Hindlimb muscle (tissue), 1 donor: Measurements from ENCODE around the gene CYP27A1. TPM values are rescaled to one million over a fixed set of nuclear protein-coding genes. Genes with fewer than 3 reads are reported as not detected.

ENCODE experiments used
- DNase-seq: peaks from one replicate; pipeline ENCODE4 v3.0.0-alpha.2; 2013
- polyA plus RNA-seq: library from polyadenylated mRNA; unstranded; fragments of 120-200 nt; gene quantifications from one replicate; pipeline ENCODE4 v1.2.1, GENCODE V29; 2013; ENCODE audit not compliant: insufficient read length

The CYP27A1 gene
- polyA plus RNA-seq, 1 donor, result 25.4 TPM

GRCh38 chr2:218773881-218774280 is 8.1 kb upstream of the CYP27A1 start:
- no peak for DNase-seq

DNA sequence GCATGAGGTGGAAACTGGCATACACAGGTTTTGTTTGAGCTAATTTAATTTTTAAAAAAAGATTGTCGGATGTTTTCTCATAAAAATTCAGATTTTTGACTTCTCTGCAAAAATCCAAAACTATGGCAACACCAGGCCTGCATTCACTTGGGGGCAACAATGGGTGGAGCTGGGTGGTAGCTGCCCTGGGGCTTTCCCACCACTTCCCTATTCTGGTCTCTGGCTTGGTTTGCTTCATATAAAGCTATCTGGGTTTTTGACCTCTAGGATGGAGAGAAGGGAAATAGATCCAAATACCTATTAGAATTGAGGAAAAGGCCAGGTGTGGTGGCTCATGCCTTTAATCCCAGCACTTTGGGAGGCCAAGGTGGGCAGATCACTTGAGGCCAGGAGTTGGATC is 5.5 kb upstream of the CYP27A1 start:
- DNase-seq, result no peak

GRCh38 chr2:218777276-218777990 is 4.5 kb upstream of the CYP27A1 start:
- DNase-seq, result no peak

DNA sequence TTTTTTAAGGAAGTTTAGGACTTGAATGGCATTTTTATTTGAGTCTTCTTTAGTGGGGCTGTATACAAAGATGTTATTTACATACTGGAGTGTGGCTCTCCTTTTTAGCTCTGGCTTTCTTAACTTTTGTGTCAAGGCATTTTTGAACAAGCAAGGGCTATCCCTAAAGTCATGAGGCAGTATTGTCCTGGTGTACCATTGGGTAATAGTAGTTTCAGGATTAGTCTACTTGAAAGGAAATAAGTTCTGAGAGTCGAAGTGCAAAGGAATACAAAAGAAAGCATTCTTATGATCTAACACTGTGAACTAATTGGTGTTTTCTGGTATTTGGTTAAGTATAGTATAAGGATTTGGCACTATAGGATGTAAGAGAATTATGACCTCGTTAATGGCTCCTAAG is 1.9 kb upstream of the CYP27A1 start:
- DNase-seq, result no peak

GRCh38 chr2:218780851-218781690 is 876 bp upstream of the CYP27A1 start:
- DNase-seq, result no peak

DNA sequence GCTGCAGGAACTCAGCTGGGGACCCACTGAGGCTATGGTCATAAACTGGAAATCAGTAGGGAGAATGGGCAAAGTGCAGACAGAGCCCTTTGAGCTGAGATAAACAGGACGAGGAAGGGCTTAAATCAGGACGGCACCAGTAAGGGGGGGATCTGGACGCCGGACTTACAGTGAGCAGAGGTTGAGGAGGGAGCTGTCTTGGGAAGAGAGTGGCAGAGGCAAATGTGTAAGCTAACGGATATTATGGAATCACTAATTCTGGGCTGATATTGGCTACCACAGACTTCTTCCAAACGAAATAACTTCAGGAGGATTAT is 539 bp downstream of the CYP27A1 start:
- no peak for DNase-seq

GRCh38 chr2:218783688-218784087 is 1.7 kb downstream of the CYP27A1 start:
- DNase-seq, result no peak

DNA sequence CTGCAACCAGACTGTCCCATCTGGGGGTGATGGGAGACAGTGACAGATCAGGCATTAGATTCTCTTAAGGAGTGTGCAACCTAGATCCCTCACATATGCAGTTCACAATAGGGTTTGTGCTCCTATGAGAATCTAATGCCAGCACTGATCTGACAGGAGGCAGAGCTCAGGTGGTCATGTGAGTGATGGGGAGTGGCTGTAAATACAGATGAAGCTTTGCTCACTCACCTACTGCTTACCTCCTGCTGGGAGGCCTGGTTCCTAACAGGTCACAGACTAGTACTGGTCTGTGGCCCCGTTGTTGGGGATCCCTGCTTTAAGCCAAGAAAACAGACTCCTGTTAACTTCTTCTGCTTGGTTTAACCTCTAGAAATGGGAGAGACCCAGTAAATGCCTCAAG is 3.2 kb downstream of the CYP27A1 start:
- no peak for DNase-seq

DNA sequence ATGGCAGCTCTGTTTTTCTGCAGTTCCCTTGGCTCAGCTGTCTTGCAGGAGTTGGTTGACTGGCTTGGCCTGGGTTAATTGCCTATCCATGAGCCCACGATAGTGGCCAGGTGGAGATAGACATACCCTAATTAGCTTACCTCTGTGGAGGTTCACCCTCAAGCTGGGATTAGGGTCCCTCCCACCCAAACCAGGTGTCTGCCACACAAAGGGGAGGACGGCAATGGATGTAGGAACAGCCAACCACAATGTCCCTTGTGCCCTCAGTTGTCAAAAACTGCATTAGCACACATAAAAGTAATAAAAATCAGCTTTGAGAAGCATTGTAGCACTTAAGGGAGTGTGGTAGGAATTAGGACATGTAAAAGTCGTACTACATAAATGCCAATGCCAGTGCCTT is 4.2 kb downstream of the CYP27A1 start:
- no peak for DNase-seq

GRCh38 chr2:218788529-218789255 is 6.7 kb downstream of the CYP27A1 start:
- no peak for DNase-seq

- no peak for DNase-seq
Observed at GRCh38 chr2:218792433-218792832, 10.5 kb downstream of the CYP27A1 start.

DNA sequence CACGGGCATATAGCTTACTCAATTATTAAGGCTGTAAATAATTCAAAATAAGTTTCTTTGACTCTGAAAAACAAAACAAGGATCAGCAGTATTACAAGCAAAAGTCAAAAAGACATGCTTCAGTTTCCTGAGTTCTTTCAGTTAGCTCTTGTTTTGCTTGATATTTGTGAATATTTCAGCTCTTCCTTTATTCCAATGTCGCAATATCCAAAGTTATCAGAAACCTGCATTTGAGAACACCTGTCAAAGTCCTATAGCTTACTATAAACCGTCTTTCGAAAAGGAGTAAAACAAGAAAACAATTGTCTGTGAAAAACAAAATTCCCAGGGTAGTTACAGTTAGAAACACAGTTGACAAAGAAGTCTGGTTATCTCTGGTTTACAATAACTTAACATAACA is 14.7 kb downstream of the CYP27A1 start:
- no peak for DNase-seq

- DNase-seq, result no peak
Observed at GRCh38 chr2:218798767-218799504, 17.0 kb downstream of the CYP27A1 start.

DNA sequence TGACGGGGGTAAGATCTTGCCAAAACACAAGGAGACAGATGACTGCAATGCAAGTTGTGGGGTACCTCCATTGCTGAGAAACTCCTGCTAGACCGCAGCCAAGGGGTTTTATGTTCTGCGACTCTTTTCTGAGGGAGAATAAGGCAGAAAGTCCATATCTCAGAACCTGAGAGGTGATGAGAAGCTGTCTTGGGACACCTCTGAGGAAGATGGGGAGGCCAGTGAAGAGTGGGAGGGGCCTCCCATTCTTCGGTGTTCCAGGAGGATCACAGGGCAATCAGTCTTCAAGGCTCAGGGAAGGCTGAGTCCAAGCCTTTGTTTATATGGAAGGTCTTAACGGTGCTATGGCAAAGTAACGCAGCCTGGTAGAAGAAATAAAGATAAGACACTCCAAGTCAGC is 18.0 kb downstream of the CYP27A1 start:
- no peak for DNase-seq

DNA sequence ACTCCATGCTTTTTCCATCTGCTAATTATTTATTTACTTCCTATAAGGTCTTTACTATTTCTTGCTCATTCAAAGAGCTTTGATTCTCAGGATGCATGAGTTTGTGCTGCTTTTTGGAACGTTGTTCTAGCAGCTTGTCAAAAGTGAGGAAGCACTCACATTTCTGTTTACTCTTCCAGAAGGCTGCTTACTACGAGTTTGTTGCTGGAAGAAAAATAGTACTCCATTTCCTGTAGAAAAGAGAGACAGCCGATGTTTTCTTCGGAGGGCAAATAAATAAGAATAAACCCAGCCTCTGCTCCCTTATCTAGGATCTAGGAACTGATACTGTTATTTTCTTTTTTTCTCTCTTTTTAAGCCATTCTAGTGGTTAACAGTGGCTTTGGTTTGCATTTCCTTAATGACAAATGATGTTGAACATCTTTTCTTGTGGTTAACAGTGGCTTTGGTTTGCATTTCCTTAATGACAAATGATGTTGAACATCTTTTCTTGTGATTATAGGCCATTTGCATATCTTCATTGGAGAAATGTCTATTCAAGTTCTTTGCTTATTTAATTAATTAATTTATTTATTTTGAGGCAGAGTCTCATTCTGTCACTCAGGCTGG is 20.5 kb downstream of the CYP27A1 start:
- DNase-seq, result no peak

GRCh38 chr2:218804817-218805216 is 22.9 kb downstream of the CYP27A1 start:
- DNase-seq, result no peak

DNA sequence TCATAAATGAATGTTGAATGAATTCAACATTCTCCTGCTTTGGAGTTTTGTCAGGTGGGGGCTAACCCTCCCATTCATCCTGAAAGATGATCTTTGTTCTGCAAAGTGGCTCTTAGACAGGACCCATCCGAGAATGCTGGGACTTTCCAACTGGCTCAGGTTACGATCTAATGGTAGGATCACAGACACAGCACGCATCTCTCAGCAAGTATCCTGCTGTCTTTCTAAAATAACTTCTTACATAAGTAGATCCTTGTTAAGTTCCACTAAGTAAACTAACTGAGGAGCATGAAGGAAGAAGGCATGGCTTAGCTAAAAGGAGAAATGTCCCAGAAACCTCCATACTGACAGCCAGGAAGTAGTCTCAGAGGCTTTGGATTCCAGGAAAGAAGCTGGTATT is 23.7 kb downstream of the CYP27A1 start:
- DNase-seq, result no peak

GRCh38 chr2:218806346-218806978 is 24.5 kb downstream of the CYP27A1 start:
- peak; percentile 39 for DNase-seq

DNA sequence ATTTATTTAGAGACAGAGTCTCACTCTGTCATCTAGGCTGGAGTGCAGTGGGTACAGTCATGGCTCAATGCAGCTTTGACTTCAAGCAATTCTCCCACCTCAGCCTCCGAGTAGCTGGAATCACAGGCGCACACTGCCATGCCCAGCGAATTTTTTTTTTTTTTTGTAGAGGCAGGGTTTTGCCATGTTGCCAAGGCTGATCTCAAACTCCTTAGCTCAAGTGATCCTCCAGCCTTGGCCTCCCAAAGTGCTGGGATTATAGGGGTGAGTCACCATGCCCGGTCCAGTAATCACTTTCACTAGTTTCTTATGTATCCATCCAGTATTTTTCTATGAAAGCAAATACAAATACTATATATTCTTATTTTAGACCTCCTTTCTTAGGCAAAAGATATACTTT is 25.7 kb downstream of the CYP27A1 start:
- no peak for DNase-seq

DNA sequence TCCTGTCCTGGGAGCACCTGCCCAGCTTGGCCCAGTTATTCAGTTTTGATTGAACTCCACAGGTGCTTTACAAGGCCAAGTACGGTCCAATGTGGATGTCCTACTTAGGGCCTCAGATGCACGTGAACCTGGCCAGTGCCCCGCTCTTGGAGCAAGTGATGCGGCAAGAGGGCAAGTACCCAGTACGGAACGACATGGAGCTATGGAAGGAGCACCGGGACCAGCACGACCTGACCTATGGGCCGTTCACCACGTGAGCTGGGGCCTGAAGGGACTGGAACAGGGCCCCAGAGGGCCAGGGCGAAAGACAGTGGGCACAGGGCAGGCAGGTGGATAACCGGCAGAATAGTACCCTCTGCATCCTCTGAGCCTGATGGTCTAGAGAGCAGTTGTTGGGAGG is 27.6 kb downstream of the CYP27A1 start:
- DNase-seq, result no peak

DNA sequence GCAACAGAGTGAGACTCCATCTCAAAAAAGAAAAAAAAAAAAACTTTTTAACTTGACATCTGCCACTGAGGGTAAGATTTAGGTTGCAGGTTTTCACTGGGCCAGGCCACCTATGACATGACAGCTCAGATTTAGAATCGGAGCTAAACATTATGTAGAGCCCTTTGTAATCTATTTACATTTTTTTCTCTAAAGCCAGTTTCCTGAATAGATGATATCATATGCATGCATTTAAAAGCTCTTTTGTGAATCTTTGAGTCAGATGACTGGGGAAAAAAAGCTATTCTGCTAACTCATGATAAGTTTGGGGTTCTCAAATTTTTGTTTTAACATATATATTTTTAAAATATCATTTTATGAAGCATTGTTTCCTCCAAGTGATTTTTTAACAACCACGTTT is 28.3 kb downstream of the CYP27A1 start:
- DNase-seq, result no peak

GRCh38 chr2:218811382-218811781 is 29.4 kb downstream of the CYP27A1 start:
- DNase-seq, result no peak
